ENCODE measurements around the gene GSC2. TPM values are rescaled to one million over a fixed set of nuclear protein-coding genes. Genes with fewer than 3 reads are reported as not detected.

The GSC2 gene
- total and polyA plus RNA-seq, 12 donors, result not detected

DNA sequence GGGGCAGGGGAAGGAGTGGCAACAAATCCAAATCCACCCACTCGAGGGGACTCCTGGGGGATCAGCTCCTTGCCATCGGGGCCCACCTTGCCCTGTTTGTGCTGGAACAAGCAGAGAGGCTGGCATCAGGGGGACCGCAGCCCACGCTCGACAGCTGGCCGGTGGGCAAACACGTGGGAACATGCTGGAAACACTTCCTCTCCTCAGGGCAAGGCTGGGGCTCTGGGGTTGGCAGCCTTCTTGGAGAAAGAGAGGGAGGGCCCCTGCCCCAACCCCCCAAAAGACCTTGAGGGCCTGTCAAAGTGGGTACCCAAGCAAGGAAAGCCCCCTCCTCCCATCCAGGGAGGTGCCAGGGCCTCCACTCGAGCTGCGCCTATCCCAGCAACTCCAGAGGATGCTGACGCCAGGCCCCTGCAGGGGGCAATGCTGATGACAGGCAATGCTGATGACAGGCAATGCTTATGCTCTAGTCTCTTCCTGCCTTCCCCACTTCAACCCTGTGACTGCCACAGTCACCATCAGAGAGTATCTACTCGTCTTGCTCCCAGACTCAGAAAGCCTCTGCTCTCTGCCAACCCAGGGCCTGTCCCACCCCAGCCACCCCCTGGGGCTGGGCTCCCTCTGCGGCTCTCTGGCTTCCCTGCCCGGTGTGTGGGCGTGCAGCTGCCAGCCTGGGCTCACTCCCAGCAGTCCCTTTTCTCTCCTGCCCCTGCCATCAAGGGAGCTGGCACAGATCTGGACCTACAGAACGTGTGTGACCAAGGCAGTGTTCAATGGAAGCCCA, 11.7 kb downstream of the GSC2 start:
- Histone ChIP-seq H3K27me3 (no peaks in the 10 kb centered on the region), H3K27ac (no peak overlapping the region), H3K9me3 (no peaks in the 10 kb centered on the region), H3K4me1 (peaks cover 0 to 8% (median 5%) of the 10 kb centered on the region in 9 donors), H3K4me3 (no peak overlapping the region), H3K36me3 (peaks cover 0 to 96% (median 80%) of the 10 kb centered on the region in 9 donors)
- ATAC-seq (no peak), DNase-seq (no peak)
- WGBS, 2 donors, result 89 to 91% methylated on average over 15 of the region's 15 CpGs
- intact Hi-C loops (cut with DNase I), result no loop called here
- TF ChIP-seq, protein P1, sequence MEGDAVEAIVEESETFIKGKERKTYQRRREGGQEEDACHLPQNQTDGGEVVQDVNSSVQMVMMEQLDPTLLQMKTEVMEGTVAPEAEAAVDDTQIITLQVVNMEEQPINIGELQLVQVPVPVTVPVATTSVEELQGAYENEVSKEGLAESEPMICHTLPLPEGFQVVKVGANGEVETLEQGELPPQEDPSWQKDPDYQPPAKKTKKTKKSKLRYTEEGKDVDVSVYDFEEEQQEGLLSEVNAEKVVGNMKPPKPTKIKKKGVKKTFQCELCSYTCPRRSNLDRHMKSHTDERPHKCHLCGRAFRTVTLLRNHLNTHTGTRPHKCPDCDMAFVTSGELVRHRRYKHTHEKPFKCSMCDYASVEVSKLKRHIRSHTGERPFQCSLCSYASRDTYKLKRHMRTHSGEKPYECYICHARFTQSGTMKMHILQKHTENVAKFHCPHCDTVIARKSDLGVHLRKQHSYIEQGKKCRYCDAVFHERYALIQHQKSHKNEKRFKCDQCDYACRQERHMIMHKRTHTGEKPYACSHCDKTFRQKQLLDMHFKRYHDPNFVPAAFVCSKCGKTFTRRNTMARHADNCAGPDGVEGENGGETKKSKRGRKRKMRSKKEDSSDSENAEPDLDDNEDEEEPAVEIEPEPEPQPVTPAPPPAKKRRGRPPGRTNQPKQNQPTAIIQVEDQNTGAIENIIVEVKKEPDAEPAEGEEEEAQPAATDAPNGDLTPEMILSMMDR (IDR thresholded peaks at IDR 0.05), result no peak

DNA sequence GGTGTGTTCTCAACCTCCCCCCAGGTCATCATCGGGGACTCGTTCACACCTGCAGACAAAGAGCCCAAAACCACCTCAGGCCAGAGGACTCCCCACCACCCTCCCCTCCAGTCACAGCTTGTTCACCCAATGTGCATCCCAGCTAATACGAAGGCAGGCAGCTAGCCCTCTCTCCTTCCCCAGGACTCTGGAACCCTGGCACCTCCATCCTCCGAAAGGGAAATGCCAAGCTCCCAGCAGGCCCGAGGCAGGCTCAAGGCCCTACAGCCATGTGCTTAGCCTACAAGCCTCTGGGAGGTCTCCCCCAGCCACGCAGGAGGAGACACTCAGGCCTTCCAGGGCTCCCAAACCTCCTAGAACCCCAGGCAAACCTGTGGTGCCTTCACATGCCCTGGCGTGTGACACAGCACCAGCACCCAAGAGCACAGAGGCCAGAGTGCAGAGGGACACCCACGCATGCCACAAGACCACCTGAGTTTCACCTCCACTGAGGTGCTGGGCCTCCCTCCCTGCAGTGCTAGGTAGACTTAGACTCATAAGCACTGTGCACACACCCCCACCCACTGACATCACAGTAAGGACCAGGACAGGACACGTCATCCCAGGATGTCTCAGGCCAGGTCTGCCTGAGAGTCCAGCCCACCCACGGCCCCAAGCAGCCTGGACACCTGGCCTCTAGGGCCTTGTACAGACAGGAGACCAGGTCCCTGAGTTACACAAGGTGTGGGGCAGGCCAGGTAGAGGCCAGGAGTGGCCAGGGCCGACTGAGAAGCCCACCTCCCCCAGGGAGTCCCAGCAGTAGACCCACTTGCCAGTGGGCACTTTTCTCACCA, 12.5 kb downstream of the GSC2 start:
- Histone ChIP-seq H3K27ac (no peak overlapping the region), H3K27me3 (no peaks in the 10 kb centered on the region), H3K36me3 (peaks cover 0 to 100% (median 81%) of the 10 kb centered on the region in 9 donors), H3K9me3 (no peaks in the 10 kb centered on the region), H3K4me1 (no peaks in the 10 kb centered on the region), H3K4me3 (no peak overlapping the region)
- 91 to 95% methylated on average over 11 of the region's 11 CpGs for WGBS, 2 donors
- DNase-seq, result no peak
- no peak for ATAC-seq
- intact Hi-C loops (cut with DNase I), result no loop called here
- TF ChIP-seq, protein P1 (IDR thresholded peaks at IDR 0.05), result no peak

DNA sequence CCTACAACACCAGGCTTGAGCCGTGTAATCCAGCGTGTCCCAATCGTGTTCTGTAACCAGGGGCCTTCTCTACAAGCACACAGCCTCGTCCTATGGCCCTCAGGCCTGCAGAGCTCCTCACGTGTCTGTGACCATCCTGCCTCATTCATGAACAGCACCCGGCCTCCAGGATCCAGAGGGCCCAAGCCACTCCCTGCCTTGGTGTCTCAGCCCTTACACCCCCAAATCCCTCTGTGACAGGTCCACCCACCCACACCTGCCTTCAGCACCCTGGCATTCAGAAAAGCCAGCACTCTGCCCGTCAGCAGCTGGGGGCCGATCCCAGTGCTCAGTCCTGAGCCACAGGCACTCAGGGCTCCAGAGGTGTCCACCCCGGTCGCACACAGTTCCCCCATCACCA, 13.2 kb downstream of the GSC2 start:
- DNase-seq (no peak), ATAC-seq (no peak)
- Histone ChIP-seq H3K9me3 (no peaks in the 10 kb centered on the region), H3K27me3 (no peaks in the 10 kb centered on the region), H3K36me3 (peaks cover 0 to 100% (median 74%) of the 10 kb centered on the region in 9 donors), H3K4me1 (no peaks in the 10 kb centered on the region), H3K27ac (no peak overlapping the region), H3K4me3 (no peak overlapping the region)
- intact Hi-C loops (cut with DNase I), result no loop called here
- WGBS, 2 donors, result 94% methylated on average over 10 of the region's 10 CpGs
- TF ChIP-seq, protein P1 (IDR thresholded peaks at IDR 0.05), result no peak

DNA sequence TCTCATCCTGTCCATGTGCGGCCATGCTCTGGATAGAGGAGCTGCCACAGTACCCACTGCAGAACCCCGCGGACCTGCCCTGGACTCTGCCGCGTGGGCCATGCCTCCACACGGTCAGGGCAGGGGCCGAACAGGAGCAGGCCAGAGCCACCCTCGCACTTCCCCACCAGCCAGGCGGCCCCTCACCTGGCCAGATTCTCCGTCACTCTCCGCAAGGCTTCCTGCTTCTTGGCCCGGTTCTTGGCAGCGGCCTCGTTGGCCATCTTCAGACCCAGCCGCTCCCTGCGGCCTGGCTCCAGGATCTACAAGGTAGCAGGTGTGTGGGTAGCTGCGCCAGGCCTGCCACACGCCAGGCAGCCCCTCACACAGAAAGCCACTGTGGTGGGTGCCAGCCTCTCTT, 15.2 kb downstream of the GSC2 start:
- intact Hi-C loops (cut with DNase I), result no loop called here

More for the DNA sequence above, 15.2 kb downstream of the GSC2 start:
- H3K27ac ChIP-seq, result no peak overlapping the region
- H3K36me3 ChIP-seq, result peaks cover 0 to 83% (median 58%) of the 10 kb centered on the region in 9 donors
- WGBS, 2 donors, result 90 to 93% methylated on average over 18 of the region's 18 CpGs
- H3K4me1 ChIP-seq, result no peaks in the 10 kb centered on the region
- no peak for ATAC-seq
- TF ChIP-seq, protein P1 (IDR thresholded peaks at IDR 0.05), result no peak
- H3K27me3 ChIP-seq, result no peaks in the 10 kb centered on the region
- no peaks in the 10 kb centered on the region for H3K9me3 ChIP-seq
- H3K4me3 ChIP-seq, result no peak overlapping the region
- no peak for DNase-seq
